Endothelial cell of umbilical vein (primary cell): ENCODE results near the gene TSG101. TPM values are rescaled to one million over a fixed set of nuclear protein-coding genes. Genes with fewer than 3 reads are reported as not detected.

Source experiments
- BruUV-seq: library from RNA; stranded (reverse); fragments of 400-500 nt; replicated peaks from 2 replicates; lab custom pipeline; 2021; lab: Mats Ljungman, UMichigan
- CTCF ChIA-PET: fragments of 300-600, 350-600 bp; sonication (Branson Sonifier 250); formaldehyde crosslinking; loops from one replicate; lab custom pipeline; 2021; ENCODE audit warnings: antibody characterized with exemption, inconsistent platforms; lab: Charles Lee
- POLR2A ChIA-PET: fragments of 300-600, 350-600 bp; sonication (Branson Sonifier 250); formaldehyde crosslinking; loops from one replicate; lab custom pipeline; 2021; ENCODE audit warnings: antibody characterized with exemption, inconsistent platforms; lab: Charles Lee
- DNase-seq: peaks from one replicate; pipeline ENCODE4 v3.0.0-alpha.2; 2011; ENCODE audit warnings: low read depth, low spot score
- FAIRE-seq: peaks from 2 replicates; lab custom pipeline; 2011; peaks lifted over from hg19 to GRCh38; lab: Jason Lieb, UNC
- H2AFZ ChIP-seq: 2 replicates; pipeline ENCODE4 v1.6.0; 2012; ENCODE audit warnings: low read depth, low read length, control low read depth, inconsistent platforms
- H3K27ac ChIP-seq: 2 replicates; pipeline ENCODE4 v1.5.1; 2011; ENCODE audit warnings: low read depth, mild to moderate bottlenecking, control low read depth, low read length, moderate library complexity; ENCODE audit not compliant: insufficient read depth
- H3K27me3 ChIP-seq, 2 experiments: 2 replicates each; pipeline versions ENCODE4 v1.6.0 to v1.6.1; 2011; ENCODE audit warnings: low read length in 2 of 2, mixed read lengths in 1 of 2; ENCODE audit not compliant: control insufficient read depth in 2 of 2, insufficient read depth in 2 of 2
- H3K36me3 ChIP-seq, 2 experiments: 2 replicates in 1 of 2; 3 replicates in 1 of 2; pipeline ENCODE4 v1.5.1; 2011; ENCODE audit warnings: low read length in 2 of 2, mild to moderate bottlenecking in 1 of 2, moderate library complexity in 1 of 2; ENCODE audit not compliant: control insufficient read depth in 2 of 2, insufficient read depth in 2 of 2; ENCODE audit errors: extremely low read depth in 1 of 2
- H3K4me1 ChIP-seq: 3 replicates; pipeline ENCODE4 v1.5.1; 2011; ENCODE audit warnings: mild to moderate bottlenecking, low read length; ENCODE audit not compliant: control insufficient read depth, insufficient read depth; ENCODE audit errors: extremely low read depth
- H3K4me2 ChIP-seq: 2 replicates; pipeline ENCODE4 v1.6.1; 2011; ENCODE audit warnings: low read length, control low read depth, mixed read lengths; ENCODE audit not compliant: insufficient read depth
- H3K4me3 ChIP-seq, 3 experiments: fragments of 200-600 bp in 1 of 3; sonication (generic), shearing (Covaris generic) in 1 of 3; replicated peaks in 1 of 3; 2 replicates each; pipeline ENCODE4 v1.5.1; 2011 to 2016; ENCODE audit warnings: control low read depth in 3 of 3, low read length in 3 of 3, mild to moderate bottlenecking in 2 of 3, inconsistent platforms in 1 of 3, low read depth in 1 of 3, moderate library complexity in 1 of 3; ENCODE audit not compliant: insufficient read depth in 1 of 3
- H3K79me2 ChIP-seq: 2 replicates; pipeline ENCODE4 v1.6.0; 2012; ENCODE audit warnings: low read length, inconsistent platforms; ENCODE audit not compliant: control insufficient read depth, insufficient read depth
- H3K9ac ChIP-seq: replicated peaks from 2 replicates; pipeline ENCODE3; 2011; ENCODE audit warnings: low read length, control low read depth; ENCODE audit not compliant: insufficient read depth; ENCODE audit errors: extremely low read depth
- H3K9me1 ChIP-seq: replicated peaks from 3 replicates; pipeline ENCODE4 v1.6.0; 2011; ENCODE audit warnings: mild to moderate bottlenecking, low read length; ENCODE audit not compliant: control insufficient read depth, insufficient read depth; ENCODE audit errors: extremely low read depth
- H3K9me3 ChIP-seq: replicated peaks from 2 replicates; pipeline ENCODE4 v1.5.1; 2012; ENCODE audit warnings: low read length, inconsistent platforms; ENCODE audit not compliant: control insufficient read depth, insufficient read depth
- H4K20me1 ChIP-seq: replicated peaks from 2 replicates; pipeline ENCODE3; 2011; ENCODE audit warnings: mild to moderate bottlenecking, low read length; ENCODE audit not compliant: control insufficient read depth, insufficient read depth; ENCODE audit errors: extremely low read depth
- FOS ChIP-seq: IDR thresholded peaks from 2 replicates; pipeline ENCODE4 v1.6.1; 2011; ENCODE audit warnings: mild to moderate bottlenecking, low read length, moderate library complexity, borderline replicate concordance; ENCODE audit not compliant: insufficient read depth
- GATA2 ChIP-seq: IDR thresholded peaks from 2 replicates; pipeline ENCODE4 v1.7.0; 2011; ENCODE audit warnings: low read depth, mild to moderate bottlenecking, moderate library complexity, mixed read lengths, low read length; ENCODE audit not compliant: insufficient read length, insufficient read depth
- dilution Hi-C: fragments of 300-500 bp; cut with MboI; formaldehyde crosslinking; loops from one replicate; pipeline ENCODE4 v1.15.0; 2019; ENCODE audit warnings: low sequenced_read_pairs; ENCODE audit not compliant: extremely low pct_ligation_motif_present
- intact Hi-C: fragments of 100-400 bp; cut with micrococcal nuclease; formaldehyde crosslinking; loops from one replicate; pipeline ENCODE4 v1.10.0; 2022
- polyA plus RNA-seq, 4 experiments: library from polyadenylated mRNA; depleted of rRNA in 3 of 4; stranded (reverse) in 3 of 4; unstranded in 1 of 4; fragments of >200 nt; gene quantifications; 2 replicates each; pipeline versions ENCODE4 v1.2.1 to v1.2.3, GENCODE V29; 2011 to 2012; ENCODE audit warnings: missing spikeins in 1 of 4
- total RNA-seq: library from RNA; stranded (reverse); gene quantifications from 2 replicates; pipeline ENCODE4 v1.2.3, GENCODE V29; 2021
- TF ChIP-seq, protein P1 (sequence below): IDR thresholded peaks from 2 replicates; pipeline ENCODE4 v1.6.1; 2011; ENCODE audit not compliant: insufficient read depth, insufficient read length

The TSG101 gene
- total and polyA plus RNA-seq, 2 donors (not counting 3 experiments of a cell fraction or from before 2014, with no cell fraction given): 41.3 to 163 TPM

DNA sequence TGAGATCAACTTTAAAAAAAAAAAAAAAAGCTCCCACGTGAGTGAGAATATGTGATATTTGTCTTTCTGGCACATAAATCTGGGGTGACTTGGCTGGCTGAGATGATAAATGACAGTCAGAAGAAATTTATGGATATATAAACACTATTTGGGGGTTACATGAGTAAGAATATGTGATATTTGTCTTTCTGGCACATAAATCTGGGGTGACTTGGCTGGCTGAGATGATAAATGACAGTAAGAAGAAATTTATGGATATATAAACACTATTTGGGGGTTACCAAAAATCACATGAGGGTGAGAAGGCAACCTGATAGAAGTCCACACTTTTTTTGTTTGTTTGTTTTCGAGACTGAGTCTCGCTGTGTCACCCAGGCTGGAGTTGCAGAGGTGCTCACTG is 6.6 kb upstream of the TSG101 start:
- H3K36me3 ChIP-seq: peaks cover 0 to 3% of the 10 kb centered on the region in 2 experiments
- no peak overlapping the region for H3K4me2 ChIP-seq
- H3K9ac ChIP-seq: no peak overlapping the region
- CTCF ChIA-PET: interaction anchor here (0.6 kb wide), 1 partner anchor 118 kb away, joined by 3 read pairs; no protein-coding TSS in a partner anchor
- no peaks in the 10 kb centered on the region for H3K79me2 ChIP-seq
- no peak overlapping the region for H3K4me3 ChIP-seq
- no TSS peak for BruUV-seq
- DNase-seq (no peak), FAIRE-seq (no peak)
- H2AFZ ChIP-seq: no peak overlapping the region
- no peak overlapping the region for H3K27ac ChIP-seq
- TF ChIP-seq, protein P1, sequence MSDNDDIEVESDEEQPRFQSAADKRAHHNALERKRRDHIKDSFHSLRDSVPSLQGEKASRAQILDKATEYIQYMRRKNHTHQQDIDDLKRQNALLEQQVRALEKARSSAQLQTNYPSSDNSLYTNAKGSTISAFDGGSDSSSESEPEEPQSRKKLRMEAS: no peak
- no peaks in the 10 kb centered on the region for H3K27me3 ChIP-seq
- H4K20me1 ChIP-seq: no peaks in the 10 kb centered on the region
- H3K4me1 ChIP-seq: no peaks in the 10 kb centered on the region
- no peaks in the 10 kb centered on the region for H3K9me1 ChIP-seq
- no peaks in the 10 kb centered on the region for H3K9me3 ChIP-seq
- intact Hi-C loops (no loop called here), dilution Hi-C loops (no loop called here)
- POLR2A ChIA-PET: no interaction called here

DNA sequence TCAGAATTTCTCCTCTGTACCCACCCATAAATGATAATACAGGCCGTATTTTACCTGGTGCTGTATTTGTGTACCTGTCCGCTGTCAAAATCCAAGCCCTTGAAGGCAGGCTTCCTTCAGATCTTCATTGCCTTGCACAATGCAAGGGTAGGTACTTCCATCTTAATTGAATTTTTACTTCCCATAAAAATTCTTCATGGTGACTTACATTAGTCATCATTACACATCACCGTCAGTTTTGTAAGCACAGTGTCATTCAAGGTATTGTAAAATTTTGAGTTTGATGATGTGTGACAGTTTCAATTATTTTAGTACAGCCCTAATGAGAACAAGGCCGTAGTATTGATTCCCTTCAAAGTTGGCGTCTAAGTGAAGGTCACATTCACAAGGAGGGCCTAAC is 770 bp upstream of the TSG101 start:
- Histone ChIP-seq H3K4me3 (peak overlapping the region; percentile 51 to 96 (median 74)), H3K36me3 (peaks cover 0 to 3% of the 10 kb centered on the region in 2 experiments), H4K20me1 (no peaks in the 10 kb centered on the region), H3K9me1 (no peaks in the 10 kb centered on the region), H3K27me3 (no peaks in the 10 kb centered on the region), H2AFZ (peak overlapping the region; percentile 72), H3K9me3 (no peaks in the 10 kb centered on the region), H3K4me2 (peak overlapping the region; percentile 100), H3K27ac (peak overlapping the region; percentile 99), H3K9ac (peak overlapping the region; percentile 99), H3K4me1 (peaks cover 15% of the 10 kb centered on the region), H3K79me2 (peaks cover 23% of the 10 kb centered on the region)
- peak; percentile 55 for FAIRE-seq
- ChIA-PET CTCF (interaction anchor here (2.0 kb wide), 1 partner anchor 13 kb away, joined by 15 read pairs; no protein-coding TSS in a partner anchor), POLR2A (interaction anchor here (0.7 to 2.9 kb wide), 5 partner anchors 13 to 133 kb away, joined by 3 to 14 read pairs (median 5); partner anchors contain the start of genes LDHA and SPTY2D1)
- dilution Hi-C loops (no loop called here), intact Hi-C loops (loop anchor here (2.0 to 10.0 kb wide), 3 partner anchors 61 to 283 kb away; partner anchors contain the start of genes LDHC, SAA2 and UEVLD)
- peak; percentile 56 for DNase-seq
- TF ChIP-seq GATA2 (no peak), FOS (peak; percentile 36)
- BruUV-seq: no TSS peak
